Esophagus squamous epithelium (tissue), 5 donors: ENCODE measurements around the gene COLGALT1. TPM values are rescaled to one million over a fixed set of nuclear protein-coding genes. Genes with fewer than 3 reads are reported as not detected.
A peak's percentile ranks its signal among the peaks of the same experiment; 100 is the strongest.

ENCODE experiments used
- DNase-seq: peaks from one replicate; lab custom pipeline; 2025; lab: John Stamatoyannopoulos, UW
- H3K27ac ChIP-seq, 4 donors: fragments of 200-600 bp; sonication (generic); one replicate each; pipeline ENCODE4 v1.5.1; 2016 to 2019; ENCODE audit warnings: mild to moderate bottlenecking in 1 of 4
- H3K27me3 ChIP-seq, 4 donors: fragments of 200-600 bp; sonication (generic); 1 replicate in 3 of 4; 2 replicates in 1 of 4; pipeline versions ENCODE4 v1.5.1 to v1.6.0; 2017 to 2021; ENCODE audit warnings: antibody characterized with exemption in 1 of 4
- H3K36me3 ChIP-seq, 3 donors: fragments of 200-600 bp; sonication (generic); one replicate each; pipeline ENCODE4 v1.5.1; 2016 to 2019
- H3K4me1 ChIP-seq, 3 donors: fragments of 200-600 bp; sonication (generic); one replicate each; pipeline ENCODE4 v1.5.1; 2017 to 2019
- H3K4me3 ChIP-seq, 4 donors: fragments of 200-600 bp; sonication (generic); 1 replicate in 3 of 4; 2 replicates in 1 of 4; pipeline ENCODE4 v1.5.1; 2016 to 2019; ENCODE audit warnings: mild to moderate bottlenecking in 2 of 4, moderate library complexity in 1 of 4
- H3K9me3 ChIP-seq, 3 donors: fragments of 200-600 bp; sonication (generic); one replicate each; pipeline ENCODE4 v1.5.1; 2016 to 2019
- POLR2A ChIP-seq, 4 donors: fragments of 450-650 bp; IDR thresholded peaks; one replicate each; pipeline ENCODE4 v1.6.1; 2017; ENCODE audit warnings: antibody characterized with exemption in 4 of 4, mild to moderate bottlenecking in 4 of 4, moderate library complexity in 3 of 4
- WGBS, 2 donors: methylation state at CpG; one replicate each; pipeline ENCODE4 v1.1.5; 2018; 5-methylcytosine and 5-hydroxymethylcytosine counted together
- intact Hi-C: fragments of 100-400 bp; cut with DNase I; formaldehyde crosslinking; loops from one replicate; pipeline ENCODE4 v1.15.0; 2022
- total RNA-seq, 4 donors: library from RNA; depleted of rRNA; stranded (reverse); fragments of >200 nt; gene quantifications; one replicate each; pipeline ENCODE4 v1.1.0, GENCODE V29; 2016
- TF ChIP-seq, protein P1 (sequence below), 6 experiments: fragments of 450-650 bp in 4 of 6; fragments of 200-600 bp in 2 of 6; sonication (generic) in 2 of 6; IDR thresholded peaks; one replicate each; pipeline ENCODE4 v1.5.1; 2016 to 2019; ENCODE audit warnings: antibody characterized with exemption in 6 of 6, mild to moderate bottlenecking in 4 of 6, moderate library complexity in 4 of 6
- donor health status: DM: yes; HTN: yes; CAD: no.

COLGALT1 gene
- total RNA-seq, 4 donors from 2014 or later, result 23.1 to 51.9 (median 35.6) TPM

DNA sequence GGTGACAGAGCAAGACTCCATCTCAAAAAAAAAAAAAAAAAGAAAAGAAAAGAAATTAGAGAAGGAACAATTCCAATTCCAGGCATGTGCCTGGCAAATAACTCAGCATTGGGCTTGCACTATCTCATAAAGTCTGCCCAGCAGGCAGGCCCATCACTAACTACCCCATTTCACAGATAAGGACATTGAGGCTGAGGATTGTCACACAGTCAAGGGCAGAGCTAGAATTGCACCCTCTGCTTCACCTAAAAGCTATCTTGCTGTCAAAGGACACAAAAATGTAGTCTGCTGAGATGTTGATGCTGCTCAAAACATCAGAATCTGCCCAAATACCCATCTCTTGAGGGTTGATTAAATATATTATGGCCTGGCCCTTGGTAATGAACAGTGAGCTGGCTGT is 20.7 kb upstream of the COLGALT1 start:
- Histone ChIP-seq H3K9me3 (no peaks in the 10 kb centered on the region), H3K27me3 (peaks cover 0 to 5% (median 0%) of the 10 kb centered on the region in 4 donors), H3K36me3 (no peaks in the 10 kb centered on the region), H3K4me3 (no peak overlapping the region), H3K4me1 (peaks cover 9 to 15% (median 11%) of the 10 kb centered on the region in 3 donors), H3K27ac (no peak overlapping the region)
- TF ChIP-seq POLR2A (IDR thresholded peaks at IDR 0.05), result no peak
- TF ChIP-seq, protein P1, sequence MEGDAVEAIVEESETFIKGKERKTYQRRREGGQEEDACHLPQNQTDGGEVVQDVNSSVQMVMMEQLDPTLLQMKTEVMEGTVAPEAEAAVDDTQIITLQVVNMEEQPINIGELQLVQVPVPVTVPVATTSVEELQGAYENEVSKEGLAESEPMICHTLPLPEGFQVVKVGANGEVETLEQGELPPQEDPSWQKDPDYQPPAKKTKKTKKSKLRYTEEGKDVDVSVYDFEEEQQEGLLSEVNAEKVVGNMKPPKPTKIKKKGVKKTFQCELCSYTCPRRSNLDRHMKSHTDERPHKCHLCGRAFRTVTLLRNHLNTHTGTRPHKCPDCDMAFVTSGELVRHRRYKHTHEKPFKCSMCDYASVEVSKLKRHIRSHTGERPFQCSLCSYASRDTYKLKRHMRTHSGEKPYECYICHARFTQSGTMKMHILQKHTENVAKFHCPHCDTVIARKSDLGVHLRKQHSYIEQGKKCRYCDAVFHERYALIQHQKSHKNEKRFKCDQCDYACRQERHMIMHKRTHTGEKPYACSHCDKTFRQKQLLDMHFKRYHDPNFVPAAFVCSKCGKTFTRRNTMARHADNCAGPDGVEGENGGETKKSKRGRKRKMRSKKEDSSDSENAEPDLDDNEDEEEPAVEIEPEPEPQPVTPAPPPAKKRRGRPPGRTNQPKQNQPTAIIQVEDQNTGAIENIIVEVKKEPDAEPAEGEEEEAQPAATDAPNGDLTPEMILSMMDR (IDR thresholded peaks at IDR 0.05), result no peak
- no peak for DNase-seq
- intact Hi-C loops, result no loop called here

DNA sequence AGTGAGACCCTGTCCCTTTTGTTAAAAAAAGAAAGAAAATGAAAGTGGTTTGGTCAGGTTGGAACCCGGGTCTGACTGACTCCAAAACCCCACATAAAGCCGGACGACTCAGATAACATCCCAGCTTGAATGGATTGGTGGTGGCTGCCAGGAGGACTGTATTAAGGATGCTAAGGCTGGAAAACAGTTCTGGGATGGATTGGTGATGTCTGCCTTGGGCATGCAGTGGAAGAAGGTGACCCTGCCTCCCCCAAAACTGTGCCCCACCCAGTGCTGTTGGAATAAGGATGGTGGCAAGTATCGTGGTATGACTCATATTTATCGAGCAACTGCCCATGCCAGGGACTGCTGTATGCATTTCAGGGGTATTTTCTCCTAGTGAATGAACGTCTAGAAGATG is 18.5 kb upstream of the COLGALT1 start:
- TF ChIP-seq, protein P1 (IDR thresholded peaks at IDR 0.05), result no peak
- TF ChIP-seq POLR2A (IDR thresholded peaks at IDR 0.05), result no peak
- 42 to 52% methylated on average over 6 of the region's 6 CpGs for WGBS, 2 donors
- no peak overlapping the region for H3K4me3 ChIP-seq
- no peaks in the 10 kb centered on the region for H3K27me3 ChIP-seq
- H3K27ac ChIP-seq, result no peak overlapping the region
- no peak for DNase-seq
- H3K36me3 ChIP-seq, result no peaks in the 10 kb centered on the region
- H3K9me3 ChIP-seq, result no peaks in the 10 kb centered on the region
- peaks cover 9 to 16% (median 11%) of the 10 kb centered on the region in 3 donors for H3K4me1 ChIP-seq
- intact Hi-C loops, result no loop called here

DNA sequence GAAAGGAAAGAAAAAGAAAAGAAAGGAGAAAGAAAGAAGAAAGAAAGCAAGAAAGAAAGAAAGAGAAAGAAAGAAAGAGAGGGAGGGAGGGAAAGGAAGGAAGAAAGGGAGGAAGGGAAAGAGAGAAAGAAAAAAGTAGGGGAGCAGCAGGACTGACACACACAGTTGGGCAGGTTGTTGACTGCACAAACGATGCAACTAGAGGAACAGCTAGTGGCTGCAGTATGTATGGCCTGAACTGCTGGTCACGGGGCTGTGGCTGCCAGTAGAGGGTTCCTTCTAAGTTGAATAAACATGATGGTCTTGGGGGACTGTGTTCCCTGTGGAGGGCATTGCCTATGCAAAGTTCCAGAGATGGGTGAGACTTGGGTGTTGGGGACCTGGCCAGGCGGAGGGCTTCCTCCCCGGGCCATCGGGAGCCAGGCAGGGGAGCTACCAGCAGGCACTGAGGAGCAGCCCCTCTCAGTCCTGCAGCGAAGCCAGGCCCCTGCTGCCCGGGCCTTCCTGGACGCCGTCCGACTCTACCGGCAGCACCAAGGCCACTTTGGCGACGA is 16.7 kb upstream of the COLGALT1 start:
- intact Hi-C loops, result no loop called here
- 13 to 28% methylated on average over 2 to 11 of the region's 13 CpGs for WGBS, 2 donors
- TF ChIP-seq, protein P1 (IDR thresholded peaks at IDR 0.05), result no peak
- TF ChIP-seq POLR2A (IDR thresholded peaks at IDR 0.05), result no peak

DNA sequence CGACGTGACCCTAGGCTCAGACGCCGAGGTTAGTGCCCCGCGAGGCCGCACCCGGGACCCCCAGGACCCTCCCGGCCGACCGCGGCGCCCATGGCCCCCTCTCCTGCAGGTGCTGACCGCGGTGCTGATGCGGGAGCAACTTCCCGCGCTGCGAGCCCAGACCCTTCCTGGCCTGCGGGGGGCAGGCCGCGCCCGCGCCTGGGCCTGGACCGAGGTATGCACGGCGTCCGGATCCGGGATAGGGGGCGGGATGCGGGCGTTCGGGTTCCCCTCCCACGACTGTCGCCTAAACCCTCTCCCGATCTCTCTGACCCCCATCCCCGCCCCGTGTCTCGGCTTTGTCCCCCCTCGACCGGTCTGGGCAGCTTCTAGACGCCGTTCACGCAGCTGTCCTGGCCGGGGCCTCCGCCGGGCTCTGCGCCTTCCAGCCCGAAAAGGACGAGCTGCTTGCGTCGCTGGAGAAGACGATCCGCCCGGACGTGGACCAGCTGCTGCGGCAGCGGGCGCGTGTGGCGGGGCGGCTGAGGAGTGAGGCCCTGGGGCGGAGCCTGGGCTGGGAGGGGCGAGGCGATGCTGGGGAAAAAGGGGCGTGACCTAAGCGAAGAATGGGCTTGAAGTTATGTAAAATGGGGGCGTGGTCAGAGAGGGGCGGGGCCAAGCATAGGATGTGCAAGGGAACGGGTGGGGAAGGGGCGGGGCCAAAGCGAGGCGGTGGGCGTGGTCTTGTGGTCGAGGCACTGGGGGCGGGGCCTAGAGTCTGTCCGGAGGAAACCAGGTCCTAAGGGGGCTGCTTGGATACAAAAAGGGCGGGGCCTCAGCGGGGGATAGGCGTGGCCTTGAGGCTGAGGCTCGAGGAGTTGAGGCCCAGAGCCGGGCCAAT is 16.0 kb upstream of the COLGALT1 start:
- WGBS, 2 donors, result 3% methylated on average over 32 to 35 of the region's 82 CpGs
- Histone ChIP-seq H3K27me3 (no peaks in the 10 kb centered on the region), H3K27ac (peak overlapping the region; percentile 3 to 77 (median 66)), H3K36me3 (no peaks in the 10 kb centered on the region), H3K9me3 (no peaks in the 10 kb centered on the region), H3K4me3 (peak overlapping the region; percentile 31 to 70 (median 50)), H3K4me1 (peaks cover 9 to 16% (median 11%) of the 10 kb centered on the region in 3 donors)
- intact Hi-C loops, result no loop called here
- DNase-seq, result peak; percentile 91
- no peak for TF ChIP-seq POLR2A (IDR thresholded peaks at IDR 0.05)
- TF ChIP-seq, protein P1 (IDR thresholded peaks at IDR 0.05), result peak in 3 of 6 experiments; percentile 21 to 34 (median 31)

More for the DNA sequence above, 16.7 kb upstream of the COLGALT1 start:
- Histone ChIP-seq H3K4me3 (peak overlapping the region; percentile 31 to 70 (median 50)), H3K27me3 (no peaks in the 10 kb centered on the region), H3K4me1 (peaks cover 9 to 16% (median 11%) of the 10 kb centered on the region in 3 donors), H3K9me3 (no peaks in the 10 kb centered on the region), H3K36me3 (no peaks in the 10 kb centered on the region), H3K27ac (peak overlapping the region in 3 of 4 donors; percentile 61 to 77 (median 71))
- DNase-seq, result no peak

DNA sequence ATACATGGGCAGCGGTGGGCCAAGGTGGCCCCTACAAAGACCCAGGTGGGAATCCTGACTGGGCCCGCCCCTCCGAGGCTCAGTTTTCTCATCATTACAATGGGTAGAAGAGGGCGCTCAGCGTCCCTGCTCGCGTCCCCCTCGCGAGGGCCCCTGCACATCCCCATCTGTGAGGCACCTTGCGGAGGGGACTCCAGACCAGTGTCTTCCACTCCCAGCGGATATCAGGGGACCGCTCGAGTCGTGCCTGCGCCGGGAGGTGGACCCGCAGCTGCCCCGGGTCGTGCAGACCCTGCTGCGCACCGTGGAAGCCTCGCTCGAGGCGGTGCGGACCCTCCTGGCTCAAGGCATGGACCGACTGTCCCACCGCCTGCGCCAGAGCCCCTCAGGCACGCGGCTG is 15.3 kb upstream of the COLGALT1 start:
- H3K4me3 ChIP-seq, result no peak overlapping the region
- H3K36me3 ChIP-seq, result no peaks in the 10 kb centered on the region
- TF ChIP-seq, protein P1 (IDR thresholded peaks at IDR 0.05), result no peak
- no peak for TF ChIP-seq POLR2A (IDR thresholded peaks at IDR 0.05)
- H3K4me1 ChIP-seq, result peaks cover 9 to 16% (median 11%) of the 10 kb centered on the region in 3 donors
- intact Hi-C loops, result no loop called here
- no peaks in the 10 kb centered on the region for H3K9me3 ChIP-seq
- DNase-seq, result no peak
- H3K27ac ChIP-seq, result peak overlapping the region in 1 of 4 donors; percentile 22
- H3K27me3 ChIP-seq, result no peaks in the 10 kb centered on the region
- WGBS, 2 donors, result 70 to 83% methylated on average over 6 to 12 of the region's 30 CpGs
